HG03442 (cell line): ENCODE measurements around the gene STAMBP.

Source experiments
- ATAC-seq: cut with Tn5 transposase; IDR thresholded peaks from one replicate; pipeline ENCODE4 v1.9.1; 2021; ENCODE audit warnings: mild to moderate bottlenecking, moderate library complexity; ENCODE audit not compliant: unreplicated experiment

STAMBP gene

GRCh38 chr2:73922681-73923080 lies 93.9 kb downstream of the STAMBP start:
- no peak for ATAC-seq
